Keratinocyte (primary cell): ENCODE results near the gene NT5DC2.

Source experiments
- CTCF ChIP-seq, 3 experiments: IDR thresholded peaks in 1 of 3; conservative IDR thresholded peaks in 1 of 3; optimal IDR thresholded peaks in 1 of 3; 2 replicates in 2 of 3; 3 replicates in 1 of 3; pipeline versions ENCODE3 to v1.5.1; 2011; ENCODE audit warnings: low read length in 3 of 3, mild to moderate bottlenecking in 3 of 3, moderate library complexity in 2 of 3, control low read depth in 1 of 3, inconsistent platforms in 1 of 3; ENCODE audit not compliant: insufficient read depth in 2 of 3; ENCODE audit errors: extremely low read depth in 1 of 3
- EZH2 ChIP-seq: IDR thresholded peaks from one replicate; pipeline ENCODE4 v1.6.1; 2012; ENCODE audit warnings: inconsistent platforms, mild to moderate bottlenecking, low read length, moderate library complexity

DNA sequence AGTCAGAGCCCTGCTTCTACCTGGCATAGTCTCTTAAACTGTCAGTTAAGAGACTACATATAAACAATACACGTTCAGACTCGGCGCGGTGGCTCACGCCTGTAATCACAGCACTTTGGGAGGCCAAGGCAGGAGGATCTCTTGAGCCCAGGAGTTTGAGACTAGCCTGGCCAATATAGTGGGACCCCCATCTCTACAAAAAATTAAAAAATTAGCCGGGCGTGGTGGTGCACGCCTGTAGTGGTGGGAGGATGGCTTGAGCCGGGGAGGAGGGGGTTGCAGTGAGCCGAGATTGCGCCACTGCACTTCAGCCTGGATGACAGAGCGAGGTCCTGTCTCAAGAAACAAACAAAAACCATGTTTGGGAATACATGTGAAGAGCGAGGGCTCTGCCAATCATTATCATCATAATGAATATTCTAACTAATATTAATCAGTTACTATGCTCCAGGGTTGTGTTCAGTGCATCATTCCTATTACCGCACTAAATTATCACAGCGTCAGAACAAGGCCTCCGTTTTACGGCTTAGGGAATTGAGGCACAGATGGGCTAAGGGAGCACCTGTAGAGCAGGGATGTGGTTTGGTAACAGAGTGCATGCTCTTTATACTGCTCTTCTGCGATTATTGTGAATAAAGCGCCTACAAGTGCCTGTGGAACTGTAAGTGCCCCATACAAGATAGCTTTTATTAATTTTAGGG is 1.9 kb upstream of the NT5DC2 start:
- TF ChIP-seq CTCF (optimal IDR thresholded peaks at IDR 0.05 in 1 of 3, IDR thresholded peaks at IDR 0.05 in 1 of 3, conservative IDR thresholded peaks at IDR 0.05 in 1 of 3; ENCODE audit: extremely low read depth in 1 of 3, insufficient read depth in 2 of 3, low read length in 3 of 3) (no peak), EZH2 (no peak)
